Dermis microvascular lymphatic vessel endothelial cell (primary cell): ENCODE results near the gene LMO1. TPM values are rescaled to one million over a fixed set of nuclear protein-coding genes. Genes with fewer than 3 reads are reported as not detected.

Source experiments
- DNase-seq, 2 donors: peaks; one replicate each; pipeline versions ENCODE4 v3.0.0 to v3.0.0-alpha.2; 2010; ENCODE audit warnings: low read depth in 2 of 2
- total RNA-seq: library from RNA; depleted of rRNA; stranded (reverse); fragments of >200 nt; gene quantifications from 2 replicates; pipeline ENCODE4 v1.2.1, GENCODE V29; 2014

The LMO1 gene
- total RNA-seq, 1 donor from 2014 or later, result not detected

DNA sequence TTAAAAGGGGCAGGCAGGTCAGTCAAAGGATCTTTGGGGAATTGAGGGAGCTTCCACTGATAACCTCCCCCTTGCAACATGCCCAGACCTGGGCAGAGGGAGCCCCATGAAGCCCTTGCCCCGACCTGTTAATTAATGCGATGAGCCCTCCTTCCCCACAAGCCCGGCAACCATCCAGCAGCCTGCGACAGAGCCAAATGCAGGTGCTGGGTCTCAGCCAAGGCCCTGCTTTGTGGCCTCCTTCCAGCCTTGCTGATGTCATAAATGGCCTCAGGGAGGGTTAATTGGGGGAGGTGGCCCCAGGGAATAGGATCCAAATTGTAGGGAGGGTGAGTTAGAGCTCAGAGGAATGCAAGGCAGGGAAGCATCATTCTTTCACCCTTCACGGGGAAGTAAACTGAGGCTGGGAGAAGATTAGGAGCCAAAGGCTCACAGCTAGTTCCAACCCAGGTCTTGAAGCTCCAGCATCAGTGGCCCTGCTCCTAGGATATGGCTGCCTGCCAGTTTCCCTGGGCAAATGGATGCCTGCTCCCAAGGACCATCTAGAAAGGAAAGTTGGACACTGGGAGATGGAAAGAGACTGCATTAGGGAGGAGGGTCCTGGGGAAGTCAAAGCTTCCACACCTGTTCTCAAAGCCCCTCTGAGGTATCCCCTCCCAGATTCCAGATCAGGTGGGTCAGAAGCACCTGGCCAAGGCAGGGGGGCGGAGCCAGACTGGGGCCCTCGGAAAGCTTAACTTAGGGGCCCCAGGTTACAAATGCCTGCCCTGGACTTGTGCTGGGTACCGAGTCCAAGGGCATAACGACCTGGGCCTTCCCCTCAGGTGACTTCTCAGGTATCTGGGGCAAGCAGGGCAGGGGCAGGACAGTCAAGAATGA lies 34.1 kb downstream of the LMO1 start:
- no peak for DNase-seq

DNA sequence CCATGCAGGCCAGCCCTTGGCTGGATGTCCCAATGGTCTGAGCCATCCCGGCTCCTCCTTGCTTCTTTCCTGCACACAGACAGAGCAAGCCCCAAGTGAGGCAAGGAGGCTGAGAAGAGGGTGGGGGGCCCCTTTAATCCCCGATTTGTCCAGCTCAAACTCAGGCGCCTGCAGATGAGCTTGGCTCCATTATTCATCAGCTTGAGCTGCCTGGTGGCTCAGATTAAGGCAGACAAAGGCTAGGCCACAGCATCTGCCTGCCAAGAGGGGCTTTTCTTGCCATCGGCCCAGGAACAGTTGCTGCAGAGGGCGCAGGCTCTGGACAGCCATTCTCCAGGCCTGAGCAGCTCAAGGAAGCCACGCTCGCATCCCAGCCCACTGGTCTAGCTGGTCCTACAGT lies 35.4 kb downstream of the LMO1 start:
- no peak for DNase-seq

DNA sequence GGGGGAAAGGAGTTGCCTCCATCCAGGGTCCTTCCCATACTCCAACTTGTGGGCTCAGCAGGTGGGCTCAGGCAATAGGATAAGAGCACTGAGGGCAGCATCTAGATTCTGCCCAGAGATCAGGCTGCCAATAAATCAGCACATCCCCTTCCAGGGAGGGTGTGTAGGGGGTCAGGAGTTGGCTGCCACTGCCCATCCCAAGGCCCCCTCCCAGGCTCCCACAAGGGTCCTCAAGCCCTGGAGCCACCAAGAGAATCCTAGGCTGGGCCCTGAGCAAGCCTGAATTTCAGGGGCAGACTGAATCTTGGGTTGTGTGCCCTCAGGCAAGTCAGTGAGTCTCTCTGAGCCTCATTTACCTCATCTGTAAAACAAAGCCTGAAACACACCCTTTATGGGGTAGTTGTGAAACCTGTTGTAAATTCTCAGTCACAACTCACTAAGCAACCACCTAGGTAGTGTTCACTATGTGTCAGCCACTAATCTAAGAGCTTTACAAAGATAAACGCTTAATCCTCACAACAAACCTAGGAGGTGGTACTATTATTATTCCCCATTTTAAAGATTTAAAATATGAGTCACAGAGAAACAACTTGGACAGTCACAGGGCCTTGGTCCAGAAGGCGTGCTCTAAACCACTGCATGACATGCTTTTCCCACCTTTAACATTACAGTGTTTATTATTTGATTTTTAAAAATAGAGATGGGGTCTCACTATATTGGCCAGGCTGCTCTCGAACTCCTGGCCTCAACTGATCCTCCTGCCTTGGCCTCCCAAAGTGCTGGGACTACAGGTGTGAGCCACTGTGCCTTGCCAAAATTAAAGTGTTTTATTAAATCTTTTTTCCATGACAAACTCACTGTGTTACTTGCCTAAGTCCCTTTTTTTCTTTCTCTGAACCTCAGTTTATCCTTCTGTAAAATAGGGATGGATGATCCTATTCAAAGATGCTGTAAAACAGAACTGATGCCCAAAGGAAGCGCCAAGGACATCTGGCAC lies 36.2 kb downstream of the LMO1 start:
- no peak for DNase-seq

DNA sequence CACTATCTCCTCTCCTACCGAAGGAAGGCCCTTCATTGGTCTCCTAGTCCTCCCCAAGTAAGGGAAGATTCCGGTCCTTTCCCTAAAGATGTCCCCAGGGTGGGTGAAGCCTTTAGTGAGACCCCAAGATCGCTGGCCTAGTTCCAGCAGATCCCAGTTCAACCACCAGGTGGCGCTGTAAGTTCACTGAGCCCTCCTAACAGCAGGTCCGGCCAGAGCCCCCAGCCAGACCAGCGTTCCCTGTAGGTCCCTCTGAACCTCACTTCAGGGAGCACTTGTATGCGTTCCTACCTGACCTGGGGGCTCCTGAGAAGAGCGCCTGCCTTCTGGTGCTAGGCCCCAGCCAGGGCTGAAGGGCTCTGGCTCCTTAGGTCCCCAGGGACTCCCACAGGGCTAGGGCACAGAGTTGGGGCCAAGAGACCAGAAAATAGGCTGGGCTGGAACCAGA lies 38.1 kb downstream of the LMO1 start:
- DNase-seq, result peak; percentile 36 to 63

DNA sequence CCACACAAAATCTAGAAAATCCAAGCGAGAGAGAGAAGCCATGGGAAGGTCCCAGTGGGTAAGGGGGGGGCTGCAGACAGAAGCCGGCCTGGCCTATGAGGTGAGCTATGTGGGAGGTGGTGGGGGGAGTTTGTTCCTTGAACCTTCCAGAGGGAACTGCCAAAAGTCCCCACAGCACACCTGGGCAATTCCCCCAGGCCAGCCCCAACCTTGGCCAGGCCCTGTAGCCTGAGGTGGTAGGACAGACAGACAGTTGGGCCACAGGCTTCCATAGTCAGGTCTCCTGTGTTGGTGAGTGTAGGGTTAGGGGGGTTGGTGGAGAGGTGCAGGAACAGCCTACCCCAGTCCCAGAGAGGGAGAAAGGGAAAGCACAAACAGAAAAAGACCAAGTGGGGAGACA lies 39.0 kb downstream of the LMO1 start:
- DNase-seq, result no peak

DNA sequence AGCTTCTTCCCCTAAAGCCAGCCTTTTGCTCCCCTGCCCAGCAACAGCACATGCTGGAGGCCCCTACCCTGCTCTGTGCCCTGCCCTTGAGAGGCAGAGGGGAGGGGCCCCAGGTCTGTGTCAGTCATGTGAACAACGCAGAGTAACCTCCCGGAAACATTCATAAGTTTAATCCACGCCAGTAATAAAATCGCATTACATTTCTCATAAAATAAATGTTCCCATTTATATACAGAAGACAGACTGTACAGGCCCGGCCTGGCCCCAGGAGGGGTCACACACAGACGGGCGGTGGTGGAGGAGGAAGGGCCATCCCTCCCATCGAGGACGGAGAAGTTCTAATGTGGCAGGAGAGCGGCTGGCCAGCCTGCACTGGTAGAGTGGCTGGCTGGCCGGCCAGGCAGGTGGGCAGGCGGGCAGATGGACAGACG lies 39.5 kb downstream of the LMO1 start:
- no peak for DNase-seq

DNA sequence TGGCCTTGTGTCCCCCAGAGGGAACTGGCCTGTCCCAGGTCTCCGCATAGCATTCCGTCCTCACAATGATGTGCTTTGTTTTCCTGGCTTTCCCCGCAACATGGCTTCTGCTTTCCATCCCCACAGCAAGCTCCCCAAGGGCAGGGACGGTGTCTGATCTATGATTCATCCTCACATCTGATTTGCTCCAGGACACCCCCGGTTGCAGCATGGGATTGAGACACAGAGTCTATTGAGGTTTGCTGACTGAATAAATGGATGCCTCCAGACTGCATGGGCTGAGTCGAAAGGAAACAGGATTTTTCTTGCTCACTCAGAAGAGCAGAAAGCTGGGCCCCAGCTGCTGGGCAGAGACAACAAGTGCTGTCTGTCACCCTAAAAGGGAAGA lies 40.2 kb downstream of the LMO1 start:
- no peak for DNase-seq

DNA sequence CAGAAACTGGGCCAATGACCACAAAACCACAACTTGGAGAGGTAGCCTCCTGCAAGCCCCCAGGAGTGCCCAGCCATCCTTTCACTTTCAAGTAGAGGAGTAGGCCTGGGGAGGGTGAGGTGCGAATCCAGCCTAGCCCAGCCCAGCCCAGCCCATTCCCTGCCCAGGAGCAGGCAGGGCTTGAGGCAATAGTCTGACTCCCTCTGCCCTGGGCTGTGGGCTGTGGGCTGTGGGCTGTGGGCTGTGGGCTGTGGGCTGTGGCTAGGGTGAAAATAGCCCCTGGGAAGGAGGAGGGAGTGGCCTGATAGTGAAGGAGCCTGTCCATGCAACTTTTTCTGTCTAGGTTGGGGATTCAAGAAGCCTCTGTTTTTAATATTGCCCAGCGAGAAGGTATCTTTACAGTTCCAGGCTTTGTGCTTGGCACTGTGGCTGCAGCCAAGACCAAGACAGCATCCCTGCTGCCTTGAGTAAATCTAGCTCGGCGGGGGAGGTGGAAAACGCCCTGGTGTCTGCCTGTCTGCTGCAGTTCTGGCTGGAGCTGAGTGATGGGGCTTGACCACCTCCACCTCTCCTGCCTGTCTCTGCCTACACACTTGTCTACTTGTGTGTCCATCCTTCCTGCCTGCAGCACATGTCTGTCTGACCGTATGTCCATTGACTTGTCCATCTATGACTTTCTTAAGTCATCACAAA lies 40.7 kb downstream of the LMO1 start:
- no peak for DNase-seq

DNA sequence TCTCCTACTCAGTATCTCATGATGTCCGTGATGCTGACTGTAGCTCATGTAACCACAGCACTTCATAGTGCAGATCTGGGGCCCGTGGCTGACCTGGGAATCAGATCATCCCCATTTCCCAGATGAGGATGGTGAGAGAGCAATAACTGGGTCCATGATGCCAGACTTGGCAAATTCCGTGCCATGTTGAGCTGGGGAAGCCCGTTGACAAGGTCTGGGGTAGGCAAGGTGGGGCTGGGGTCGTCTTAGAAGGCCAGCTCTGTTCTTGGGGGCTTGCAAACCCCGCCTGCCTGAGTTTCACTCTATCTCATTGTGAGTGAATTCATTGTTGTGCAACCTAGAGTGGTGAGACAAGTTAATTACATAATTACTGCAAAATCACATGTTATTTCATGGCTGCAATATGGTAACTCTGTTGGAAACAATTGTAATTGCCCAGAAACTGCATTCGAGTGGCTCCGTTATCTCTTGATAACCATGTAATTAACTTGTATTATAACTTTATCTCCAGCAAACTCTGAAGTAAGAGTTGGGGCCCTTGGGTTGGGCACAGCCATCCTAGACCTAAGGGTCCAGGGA lies 41.7 kb downstream of the LMO1 start:
- no peak for DNase-seq

DNA sequence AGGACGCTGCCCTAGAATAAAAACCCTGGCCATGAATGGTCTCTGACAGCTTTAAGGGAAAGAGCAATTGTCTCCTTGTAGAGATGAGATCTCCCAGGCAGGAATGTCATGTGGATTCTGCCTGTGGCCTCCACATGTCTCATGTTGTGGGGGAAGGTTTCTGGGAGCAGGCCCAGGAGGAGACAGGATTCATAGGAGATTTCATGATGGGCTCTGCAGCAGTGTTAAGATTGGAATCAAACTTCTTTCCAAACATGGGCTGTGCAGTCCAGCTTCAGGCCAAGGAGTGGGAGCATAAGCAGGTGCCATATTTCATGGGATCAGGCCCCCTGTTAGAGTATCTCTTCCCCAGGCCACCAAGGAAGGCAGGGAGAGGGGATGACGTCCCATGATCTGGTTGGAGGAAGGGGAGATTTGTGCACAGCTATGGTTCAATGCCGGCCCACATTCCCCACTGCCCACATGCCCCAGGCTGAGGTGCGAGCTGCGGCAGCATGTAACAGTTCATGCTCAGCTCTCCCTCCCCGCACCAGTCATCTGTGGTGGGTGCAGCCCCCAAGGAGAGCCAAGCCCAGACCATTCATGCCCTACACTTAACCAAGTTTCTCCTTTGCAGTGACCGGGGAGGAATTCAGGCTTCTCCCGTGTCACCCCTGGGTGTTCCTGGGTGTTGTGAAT lies 42.5 kb downstream of the LMO1 start:
- no peak for DNase-seq

DNA sequence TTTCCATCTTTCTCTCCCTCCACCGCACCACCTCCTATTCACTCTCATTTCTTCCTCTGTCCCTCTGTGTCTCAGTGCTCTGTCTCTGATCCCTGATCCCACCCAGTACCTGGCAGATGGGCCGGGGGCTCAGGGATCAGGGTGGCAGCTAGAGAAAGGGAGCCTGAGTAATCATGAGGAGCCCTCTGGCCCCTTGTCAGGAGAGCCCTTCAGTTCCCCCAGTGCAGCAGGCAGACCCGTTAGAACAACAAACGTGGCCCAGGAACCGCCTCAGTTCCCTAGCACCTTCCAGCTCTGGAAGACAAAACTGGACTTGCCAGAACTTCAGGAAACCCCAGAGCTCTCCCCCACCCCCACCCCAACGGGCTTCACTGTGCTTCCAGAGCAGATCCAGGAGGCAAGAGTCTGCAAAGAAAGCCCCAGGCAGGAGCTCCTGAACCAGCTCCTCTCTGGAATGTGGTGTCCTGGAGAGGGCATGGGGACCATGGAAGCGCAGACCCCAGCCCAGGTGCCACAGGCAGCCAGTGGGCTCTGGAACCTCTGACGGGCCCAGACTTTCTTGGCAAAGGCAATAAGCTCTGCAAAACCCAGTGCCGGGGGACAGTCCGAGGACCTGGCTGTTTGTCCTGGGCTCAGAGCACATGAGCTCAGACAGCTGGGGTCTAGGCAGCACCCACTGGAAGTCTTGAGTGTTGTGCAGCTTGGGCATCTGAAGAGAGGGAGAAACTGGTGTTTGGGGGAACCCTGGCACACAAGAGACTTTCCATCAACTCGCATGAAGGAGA lies 43.2 kb downstream of the LMO1 start:
- DNase-seq, result no peak

DNA sequence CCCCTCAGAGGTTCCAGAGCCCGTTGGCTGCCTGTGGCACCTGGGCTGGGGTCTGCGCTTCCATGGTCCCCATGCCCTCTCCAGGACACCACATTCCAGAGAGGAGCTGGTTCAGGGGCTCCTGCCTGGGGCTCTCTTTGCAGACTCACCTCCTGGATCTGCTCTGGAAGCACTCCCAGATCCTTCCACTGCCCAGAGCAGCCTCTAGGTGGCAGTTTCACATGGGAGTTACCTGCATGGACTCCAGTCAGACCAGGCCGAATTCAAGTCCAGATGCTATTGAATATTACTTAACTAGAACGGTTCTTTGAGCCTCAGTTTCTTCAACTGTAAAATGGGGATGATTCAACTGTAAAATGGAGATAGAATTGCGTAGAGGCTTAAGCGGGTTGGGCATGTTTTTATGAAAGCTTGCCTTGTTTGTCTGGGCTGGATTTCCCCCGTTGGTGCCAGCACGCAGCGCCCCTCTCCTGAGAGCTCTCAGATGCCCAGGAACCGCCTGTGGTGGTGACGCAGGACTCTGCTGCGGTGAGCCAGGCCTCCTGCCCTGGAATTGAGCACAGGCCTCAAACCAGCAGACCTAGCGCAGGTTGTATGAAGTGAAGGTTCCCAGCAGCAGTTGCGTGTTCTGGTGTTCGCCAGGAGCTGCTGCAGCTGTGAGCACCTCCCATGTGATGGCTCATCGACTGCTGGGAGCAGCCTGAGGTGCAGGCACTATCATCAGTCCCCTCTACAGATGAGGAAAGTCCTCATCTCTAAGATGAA lies 44.2 kb downstream of the LMO1 start:
- DNase-seq, result peak; percentile 15 to 53

DNA sequence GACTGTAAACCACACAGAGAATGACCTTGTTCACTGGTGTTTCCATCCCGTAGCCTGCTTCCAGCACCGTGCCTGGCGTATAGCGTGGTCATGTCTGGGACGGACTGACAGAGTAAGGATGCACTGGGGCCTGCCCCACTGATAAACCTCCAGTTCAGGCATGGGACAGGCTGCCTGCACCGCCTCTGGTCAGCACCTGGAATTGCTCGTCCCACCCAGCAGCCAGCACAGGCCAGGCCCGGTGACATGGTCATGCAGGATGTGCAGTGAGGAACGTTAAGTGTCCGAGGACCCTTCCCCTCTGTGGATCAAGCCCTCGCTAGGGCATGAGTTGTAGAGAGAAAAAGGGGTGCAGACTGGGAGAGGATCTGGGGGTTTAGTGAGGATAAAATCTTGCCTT lies 44.8 kb downstream of the LMO1 start:
- DNase-seq, result no peak

DNA sequence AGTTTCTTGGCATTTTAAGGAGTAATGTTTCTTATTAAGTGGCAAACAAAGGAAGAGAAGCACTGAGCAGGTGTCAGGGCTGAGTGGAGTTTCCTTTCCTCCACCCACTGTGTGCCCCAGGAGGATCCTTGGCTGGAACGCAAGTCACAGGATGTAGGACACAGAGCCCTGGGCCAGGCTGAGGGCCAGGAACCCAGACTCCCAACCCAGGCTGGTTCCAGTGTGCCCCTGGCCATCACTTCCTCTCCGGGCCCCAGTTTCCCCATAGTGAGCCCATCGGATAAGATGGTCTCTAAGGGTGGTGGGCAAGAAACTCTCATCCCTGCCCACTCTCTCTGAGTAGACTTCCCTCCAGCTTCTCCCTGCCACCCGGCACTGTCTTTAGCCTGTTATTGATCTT lies 45.3 kb downstream of the LMO1 start:
- no peak for DNase-seq

DNA sequence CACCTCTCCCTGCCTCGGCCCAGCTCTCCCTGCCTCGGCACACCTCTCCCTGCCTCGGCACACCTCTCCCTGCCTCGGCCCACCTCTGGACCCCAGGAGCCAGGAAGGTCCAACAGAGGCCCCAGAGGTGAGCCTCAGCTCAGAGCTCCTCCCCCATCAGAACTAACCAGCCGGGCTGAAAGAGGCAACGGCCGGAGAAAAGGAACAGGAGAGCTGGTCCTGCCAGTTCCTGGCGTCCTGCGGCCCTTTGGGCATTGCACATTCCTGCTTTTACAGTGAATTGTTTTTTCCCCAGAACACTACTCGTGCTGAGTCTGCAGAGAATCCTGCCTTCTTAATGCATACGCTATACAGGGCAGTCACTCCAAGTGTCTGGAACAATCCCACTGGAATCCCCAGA lies 45.8 kb downstream of the LMO1 start:
- DNase-seq, result no peak

DNA sequence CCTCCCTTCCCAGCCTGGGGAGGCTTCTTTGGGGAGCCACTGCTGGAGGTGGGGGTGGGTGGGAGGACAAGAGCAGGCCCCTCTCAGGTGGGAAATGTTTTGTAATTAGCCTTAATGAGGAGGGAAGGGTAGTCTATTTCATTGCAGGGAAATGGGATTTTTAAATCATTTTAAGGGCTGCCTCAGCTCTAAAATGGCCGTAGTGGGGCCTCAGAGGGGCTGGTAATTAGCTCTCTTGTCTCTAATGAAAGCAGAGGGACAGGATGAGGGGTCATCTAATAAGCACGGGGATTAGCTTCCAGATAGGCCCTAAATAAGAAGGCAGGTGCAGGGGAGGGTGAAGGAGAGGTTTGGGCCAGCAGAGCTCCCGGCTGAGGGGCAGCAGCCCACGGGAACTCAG lies 46.5 kb downstream of the LMO1 start:
- no peak for DNase-seq

DNA sequence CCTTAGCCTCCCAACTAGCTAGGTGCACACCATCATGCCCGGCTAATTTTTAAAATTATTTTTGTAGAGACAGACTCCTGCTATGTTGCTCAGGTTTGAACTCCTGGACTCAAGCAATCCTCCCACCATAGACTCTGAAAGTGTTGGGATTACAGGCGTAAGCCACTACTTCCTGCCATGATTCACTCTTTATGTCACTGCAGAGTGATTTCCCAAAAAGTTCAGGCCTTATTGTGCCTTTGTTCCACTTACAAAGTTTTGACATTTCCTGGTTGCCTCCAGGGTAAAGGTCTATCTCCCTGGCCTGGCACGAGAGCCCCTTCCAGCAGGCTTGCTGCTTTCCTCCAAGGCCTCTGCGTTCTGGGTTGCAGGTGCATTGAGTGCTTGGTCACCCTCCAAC lies 50.3 kb downstream of the LMO1 start:
- no peak for DNase-seq

DNA sequence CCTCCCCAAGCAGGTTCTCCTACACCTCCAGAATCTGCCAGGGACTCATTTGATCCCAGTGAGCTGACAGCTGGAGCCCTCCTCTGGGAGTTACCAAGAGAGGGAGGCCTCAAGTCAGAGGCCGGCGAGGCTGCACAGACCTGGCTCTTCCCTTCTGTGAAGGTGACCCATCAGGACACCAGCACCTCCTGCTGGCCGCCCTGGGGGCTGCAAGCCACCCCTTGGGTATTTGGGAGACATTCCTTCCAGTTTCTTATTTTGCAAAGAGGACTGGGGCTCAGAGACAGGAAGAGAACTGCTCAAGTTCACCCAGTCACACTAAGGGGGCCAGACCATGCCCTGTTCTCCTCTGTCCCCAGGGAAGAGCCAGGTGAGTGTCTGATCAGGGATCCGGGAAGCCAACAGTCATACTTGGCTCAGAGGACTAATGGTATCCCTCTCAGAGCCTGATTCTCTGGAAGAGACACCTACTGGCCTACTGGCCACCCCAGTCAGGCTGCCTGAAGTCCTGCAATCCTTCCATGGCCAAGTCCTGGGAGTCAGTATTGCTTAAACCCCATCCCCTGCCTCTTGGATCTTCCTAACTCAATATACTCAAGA lies 54.4 kb downstream of the LMO1 start:
- DNase-seq, result no peak
